NOMO-1 treated with DMSO at 0.1 percent for 48 hours (cell line): ENCODE results near the gene LRRC7.
"Not testable (repeated sequence)": the region's sequence is repeated elsewhere in the genome, so short reads cannot be mapped to it uniquely, and the experiment has no call there.

Experiments used
- DNase-seq: peaks from one replicate; lab custom pipeline; 2025; ENCODE audit not compliant: unreplicated experiment; lab: John Stamatoyannopoulos, UW

The LRRC7 gene

DNA sequence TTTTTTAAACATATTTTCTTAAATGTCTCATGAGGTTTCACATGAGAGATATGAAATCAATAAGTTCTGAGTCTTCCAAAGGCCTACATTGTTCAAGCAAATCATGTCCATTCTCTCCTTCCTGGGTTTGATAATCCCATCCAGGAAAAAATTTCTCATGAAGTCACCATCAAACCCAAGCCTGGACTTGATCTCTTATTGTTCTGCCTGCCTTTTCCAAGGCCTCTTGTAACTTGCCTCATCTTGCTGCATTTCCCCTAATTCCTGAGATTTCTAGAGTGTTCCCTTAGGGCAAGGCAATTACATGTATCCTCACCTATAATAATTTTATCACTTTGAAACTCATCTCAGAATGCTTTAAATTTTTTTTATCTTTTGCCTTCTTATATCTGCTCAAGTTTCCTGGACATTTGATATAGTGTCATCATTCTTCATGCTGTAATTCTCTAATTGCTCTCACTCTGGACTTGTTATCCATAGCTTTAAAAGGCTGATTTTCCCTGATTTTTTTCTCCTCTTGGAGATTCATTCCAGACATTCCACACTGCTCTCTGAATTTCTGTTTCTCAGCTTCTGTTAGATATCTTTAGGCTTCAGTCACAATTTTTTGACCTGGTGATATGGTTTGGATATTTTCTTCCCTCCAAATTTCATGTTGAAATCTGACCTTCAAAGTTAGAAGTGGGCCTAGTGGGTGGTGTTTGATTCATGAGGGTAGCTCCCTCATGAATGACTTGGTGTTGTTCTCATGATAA lies 126.4 kb downstream of the LRRC7 start:
- no peak for DNase-seq

DNA sequence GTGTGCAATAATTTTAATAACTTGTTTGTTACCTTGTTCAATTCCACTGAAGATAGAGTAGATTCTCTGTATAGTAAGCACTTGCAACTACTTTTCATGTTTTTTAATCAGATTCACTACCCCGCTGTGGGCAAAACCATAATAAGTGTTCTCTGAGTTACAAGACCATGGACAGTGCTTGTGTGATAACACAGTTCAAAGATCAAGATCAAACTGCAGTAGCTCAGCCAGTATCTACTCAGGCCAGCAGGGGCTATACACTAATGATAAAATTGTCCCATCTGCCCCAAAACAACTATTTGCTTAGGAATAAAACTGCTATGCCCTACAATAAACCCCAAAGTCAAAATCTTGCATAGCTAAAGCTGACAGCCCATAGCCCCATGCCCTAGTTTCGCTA lies 129.6 kb downstream of the LRRC7 start:
- DNase-seq = no peak

DNA sequence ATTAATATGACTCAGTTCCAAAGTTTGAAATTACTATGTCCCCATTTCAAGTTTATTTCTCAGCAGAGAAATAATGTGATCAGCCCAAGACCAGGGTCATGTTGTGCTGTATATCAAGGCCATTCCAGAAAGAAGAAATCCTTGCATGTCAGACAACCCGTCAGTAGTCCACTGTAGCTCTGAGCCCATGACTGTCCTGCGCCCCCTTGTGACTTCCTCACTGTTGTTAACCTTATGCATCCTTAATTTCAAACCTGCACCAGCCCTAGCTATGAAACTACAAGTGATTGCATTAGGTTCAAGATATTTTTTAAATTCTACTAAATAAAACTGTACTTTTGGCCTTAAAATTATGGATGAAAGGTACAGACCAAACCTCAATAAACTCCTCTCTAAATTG lies 133.0 kb downstream of the LRRC7 start:
- no peak for DNase-seq

DNA sequence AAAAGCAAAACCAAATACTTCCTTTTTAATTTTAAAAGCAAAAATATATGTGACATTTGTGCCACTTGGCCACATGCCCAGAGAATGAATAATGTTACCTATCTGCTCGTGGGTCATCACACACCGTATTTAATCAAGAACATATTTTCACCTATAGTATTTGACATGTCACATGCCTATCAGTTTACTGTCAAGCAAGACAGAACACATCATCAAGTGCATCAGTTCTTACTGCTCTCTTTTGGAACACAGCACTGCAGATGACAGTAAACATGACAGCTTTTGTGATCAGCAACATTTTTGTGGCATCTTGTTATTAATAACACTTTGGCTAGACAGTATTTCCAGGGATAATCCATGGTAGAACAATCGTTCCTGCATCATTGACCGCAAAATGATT lies 134.4 kb downstream of the LRRC7 start:
- no peak for DNase-seq

DNA sequence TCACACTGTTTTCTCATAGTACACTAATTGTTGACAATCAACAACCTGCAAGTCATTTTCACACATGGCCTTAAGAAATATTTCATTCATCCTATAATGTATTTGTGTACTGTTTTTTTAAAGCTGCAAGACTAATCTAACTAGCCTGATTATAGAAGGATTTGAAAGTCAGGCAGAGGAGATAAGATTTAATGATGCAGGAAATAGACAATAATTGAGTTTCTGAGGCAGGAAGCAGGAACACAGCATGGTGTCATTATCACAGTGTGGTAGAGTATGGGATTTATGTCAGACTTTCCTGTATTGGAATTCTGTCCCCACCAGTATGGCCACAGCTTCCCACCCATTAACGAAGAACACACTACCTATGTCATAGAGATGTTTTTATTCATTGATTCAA lies 138.8 kb downstream of the LRRC7 start:
- no peak for DNase-seq

DNA sequence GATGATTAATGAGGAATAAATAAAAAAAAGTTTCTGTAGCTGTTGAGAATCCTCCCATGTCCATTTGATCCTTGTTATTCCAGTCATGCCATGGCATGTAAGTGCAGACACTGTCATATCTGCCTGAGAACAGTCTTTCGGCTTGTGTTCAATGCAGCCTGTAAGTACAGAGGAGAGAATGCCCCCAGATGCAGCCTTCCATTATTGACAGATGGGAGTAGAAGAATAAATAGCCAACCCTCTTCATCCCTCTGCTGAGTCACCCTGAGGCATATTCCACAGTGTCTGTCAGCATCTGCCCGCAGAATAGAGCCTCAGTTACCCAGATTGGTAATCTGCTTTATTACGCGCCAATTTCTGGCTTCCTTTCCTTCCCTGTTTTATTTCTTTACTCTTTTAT lies 139.4 kb downstream of the LRRC7 start:
- no peak for DNase-seq

DNA sequence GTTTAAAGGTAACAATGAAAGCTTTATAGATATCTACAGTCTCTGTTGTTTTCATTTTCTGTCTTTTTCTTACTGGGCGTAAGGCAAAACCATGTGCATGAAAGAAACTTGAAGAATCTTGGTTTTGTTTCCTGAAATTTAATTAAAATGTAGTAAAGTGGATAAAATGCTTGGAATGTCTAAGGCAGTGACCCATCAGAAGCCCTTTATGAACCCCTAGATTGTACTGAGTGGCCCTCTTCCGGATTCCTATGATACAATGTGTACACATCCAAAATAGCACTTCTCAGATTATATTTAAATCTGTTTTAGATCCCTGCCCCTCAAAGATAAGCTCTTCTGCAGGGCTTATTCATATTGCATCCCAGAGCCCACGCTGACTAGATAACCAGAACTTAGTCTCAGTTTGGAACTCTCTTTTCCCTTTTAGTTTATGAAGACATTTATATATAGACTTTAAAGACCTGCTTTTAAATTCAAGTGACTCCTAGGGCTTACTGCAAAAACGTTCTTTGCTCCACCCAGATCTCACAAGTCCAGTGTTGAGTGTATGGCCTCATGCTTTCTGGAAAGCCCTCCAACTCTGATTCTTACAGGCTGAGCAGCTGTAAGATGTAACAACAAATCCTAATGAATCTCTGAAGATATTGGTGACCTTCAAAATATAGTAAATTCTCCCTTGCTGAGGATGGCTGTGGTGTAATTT lies 142.9 kb downstream of the LRRC7 start:
- DNase-seq = no peak

DNA sequence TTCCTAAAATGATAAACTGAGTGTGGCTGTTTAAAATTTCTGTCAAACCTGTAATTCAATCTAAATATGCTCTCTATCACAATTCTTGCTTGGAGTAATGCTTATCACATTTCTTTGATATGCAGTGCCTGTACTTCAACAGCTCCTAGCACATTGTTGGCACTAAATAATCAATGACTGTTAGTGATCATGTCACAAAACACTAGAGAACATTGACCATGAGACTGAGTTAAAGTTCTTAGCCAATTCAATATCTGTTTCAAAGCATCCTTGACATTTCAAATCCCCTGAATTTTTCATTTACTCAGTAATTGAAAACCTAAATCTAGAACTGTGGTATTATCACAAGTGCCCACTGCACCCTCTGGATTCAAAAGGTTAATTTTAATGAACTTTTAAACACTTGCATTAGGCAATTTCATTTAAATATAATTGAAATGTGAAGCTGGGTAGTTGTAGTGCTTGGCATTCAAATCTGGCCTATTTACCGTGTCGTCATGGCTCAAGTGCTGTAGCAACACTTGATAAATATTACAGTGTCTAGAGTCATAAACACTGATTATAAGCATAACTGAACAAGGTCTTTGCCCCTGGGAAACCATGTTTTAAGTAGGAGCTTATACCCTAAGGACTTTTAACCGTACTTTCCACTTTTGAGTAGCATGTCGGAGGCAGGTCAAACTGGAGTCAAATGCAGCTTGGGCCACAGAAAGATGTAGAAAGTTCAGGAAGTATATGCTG lies 143.6 kb downstream of the LRRC7 start:
- DNase-seq = no peak

DNA sequence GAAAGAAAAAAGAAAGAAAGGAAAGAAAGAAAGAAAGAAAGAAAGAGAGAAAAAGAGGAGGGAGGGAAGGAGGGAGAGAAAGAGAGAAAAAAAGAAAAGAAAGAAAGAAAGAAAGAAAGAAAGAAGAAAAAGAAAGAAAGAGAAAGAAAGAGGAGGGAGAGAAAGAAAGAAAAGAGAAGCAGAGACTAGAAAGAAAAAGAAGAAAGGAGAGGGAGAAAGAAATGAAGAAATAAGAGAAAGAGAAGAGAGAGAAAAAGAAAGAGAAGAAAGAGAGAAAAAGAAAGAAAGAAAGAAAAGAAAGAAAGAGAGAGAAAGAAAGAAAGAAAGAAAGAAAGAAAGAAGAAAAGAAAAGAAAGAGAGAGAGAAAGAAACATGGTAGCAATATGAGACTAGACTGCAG lies 150.1 kb downstream of the LRRC7 start:
- DNase-seq = not testable (repeated sequence)

DNA sequence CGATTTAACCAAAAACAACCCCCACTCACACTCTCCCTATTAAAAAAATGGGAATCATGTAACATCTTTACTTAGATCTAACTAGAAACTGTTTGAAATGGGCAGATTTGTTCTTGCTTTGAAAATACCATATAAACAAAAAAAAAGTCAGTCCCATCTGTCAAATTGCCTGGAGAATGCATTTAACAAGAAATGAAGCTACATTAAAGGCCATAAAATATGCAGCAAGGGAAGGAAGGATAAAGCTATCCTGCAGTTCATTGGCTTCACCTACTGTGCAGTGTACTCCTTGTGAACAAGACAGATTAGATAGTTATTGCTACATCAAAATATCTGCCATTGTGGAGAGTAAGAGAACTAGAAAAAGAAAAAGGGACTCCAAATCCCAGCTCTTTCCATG lies 160.5 kb downstream of the LRRC7 start:
- DNase-seq = no peak

DNA sequence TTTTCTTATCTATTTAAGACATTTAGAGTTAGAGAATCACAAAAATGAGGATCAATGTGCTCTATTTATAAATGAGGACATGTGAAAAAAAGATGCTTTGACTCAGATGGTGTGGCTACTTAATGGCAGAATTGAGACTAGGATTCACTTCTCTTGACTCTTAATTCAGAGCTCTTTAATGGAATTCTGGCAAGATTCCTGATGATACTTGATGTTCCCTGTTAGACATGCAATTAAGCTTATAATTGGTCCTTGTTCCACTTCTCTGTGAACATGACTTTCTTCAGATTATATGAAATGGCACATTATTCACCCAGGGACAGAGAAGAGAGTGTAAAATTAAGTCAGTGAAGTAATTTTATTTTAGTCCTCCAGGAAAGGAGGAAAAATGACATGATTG lies 165.3 kb downstream of the LRRC7 start:
- no peak for DNase-seq

DNA sequence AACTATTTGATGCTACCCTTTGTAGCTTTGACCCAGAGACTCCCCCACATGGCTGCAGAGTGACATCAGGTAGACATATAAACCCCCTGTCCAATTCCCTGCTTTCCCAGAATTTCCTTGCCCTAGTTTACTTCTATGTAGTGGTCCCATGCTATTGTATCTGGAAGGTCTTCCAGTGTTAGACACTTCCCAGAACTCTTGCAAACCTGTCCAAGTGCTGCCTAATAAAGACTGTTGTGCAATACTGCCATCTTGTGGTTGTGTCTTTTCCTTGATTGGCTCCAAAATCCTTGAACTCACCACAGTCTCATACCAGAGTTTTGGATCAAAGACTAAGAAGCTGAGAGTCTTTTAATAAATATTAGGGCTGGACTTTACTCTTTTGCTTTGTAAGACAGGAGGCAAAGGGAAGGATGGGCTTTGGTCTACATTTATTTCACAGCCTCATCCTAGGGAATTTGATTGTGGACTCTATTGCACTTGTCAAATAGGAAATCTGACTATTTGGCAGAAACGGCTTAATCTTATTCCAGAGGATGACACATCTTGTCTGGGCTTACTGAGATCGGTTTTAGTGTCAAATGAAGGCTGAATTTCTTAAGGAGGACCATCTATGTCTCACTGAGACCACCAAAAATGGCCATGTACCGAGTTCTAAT lies 169.9 kb downstream of the LRRC7 start:
- DNase-seq = peak; percentile 51

DNA sequence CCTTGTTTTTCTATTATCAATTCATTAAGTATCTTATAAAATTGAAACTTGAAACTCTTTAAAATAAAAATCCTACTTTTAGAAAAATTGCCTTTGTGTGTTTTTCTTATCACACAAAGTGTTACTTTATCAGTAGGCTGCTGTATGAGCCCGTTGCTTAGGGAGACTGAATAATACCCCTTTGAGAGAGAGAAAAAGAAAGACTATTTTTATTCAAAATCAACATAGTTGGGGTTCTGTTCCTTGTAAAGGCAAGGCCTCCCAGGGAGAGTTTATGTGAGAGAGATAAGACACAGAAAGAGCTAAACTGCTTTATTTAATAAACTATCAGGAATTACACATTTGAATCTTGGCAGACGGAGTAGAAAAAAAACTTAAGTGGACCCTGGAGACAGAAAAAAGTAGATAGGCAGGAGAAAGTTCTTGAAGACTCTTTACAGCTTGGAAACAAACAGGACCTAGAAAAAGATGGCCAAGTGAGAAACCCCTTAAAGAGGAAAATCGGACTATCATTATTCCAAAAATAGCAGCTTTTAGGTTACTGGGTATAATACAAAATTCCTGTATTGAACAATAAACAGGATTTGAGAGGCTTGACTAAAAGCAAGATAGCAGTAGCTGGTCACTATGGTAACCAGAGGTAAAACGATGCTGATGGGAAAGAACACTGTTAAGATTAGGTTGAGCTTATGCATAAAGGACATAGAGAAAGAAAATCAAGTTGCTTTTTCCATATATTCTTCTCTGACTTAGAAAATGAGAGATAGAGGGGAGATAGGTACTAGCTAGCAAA lies 170.9 kb downstream of the LRRC7 start:
- no peak for DNase-seq

DNA sequence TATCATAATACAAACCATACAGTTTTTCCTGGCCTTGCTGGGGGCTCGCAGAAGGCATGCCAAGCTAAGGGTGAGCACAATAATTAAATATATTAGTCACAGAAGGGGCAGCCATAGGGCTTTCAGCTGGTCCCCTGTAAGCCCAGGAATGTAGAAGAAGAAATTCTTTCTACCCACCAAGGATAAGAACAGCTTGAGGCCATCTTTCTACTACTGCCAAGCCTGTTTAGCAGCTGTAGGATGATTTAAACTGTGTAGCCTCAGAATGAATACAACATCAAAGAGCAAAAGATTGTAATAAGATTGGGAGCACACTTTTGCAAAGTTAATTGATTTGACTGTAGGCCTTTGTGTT lies 171.5 kb downstream of the LRRC7 start:
- DNase-seq = no peak

DNA sequence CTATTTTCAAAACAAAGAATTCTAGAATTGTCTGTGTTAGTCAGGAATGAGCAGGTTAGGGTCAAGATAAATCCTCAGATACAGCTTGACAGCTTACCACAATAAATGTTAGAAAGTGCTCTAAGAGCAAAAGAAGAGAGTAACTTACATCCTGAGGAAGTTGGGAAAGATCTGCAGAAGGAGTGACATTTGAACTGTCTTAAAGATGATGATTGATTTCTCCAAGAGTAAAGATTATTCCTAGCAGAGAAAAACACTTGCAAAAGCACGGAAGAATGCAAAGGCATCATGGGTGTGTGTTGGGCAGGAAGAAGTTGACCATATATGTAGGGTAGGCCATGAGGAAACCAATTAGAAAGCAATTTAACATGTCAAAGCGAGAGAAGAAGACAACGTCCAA lies 175.4 kb downstream of the LRRC7 start:
- DNase-seq = peak; percentile 49

DNA sequence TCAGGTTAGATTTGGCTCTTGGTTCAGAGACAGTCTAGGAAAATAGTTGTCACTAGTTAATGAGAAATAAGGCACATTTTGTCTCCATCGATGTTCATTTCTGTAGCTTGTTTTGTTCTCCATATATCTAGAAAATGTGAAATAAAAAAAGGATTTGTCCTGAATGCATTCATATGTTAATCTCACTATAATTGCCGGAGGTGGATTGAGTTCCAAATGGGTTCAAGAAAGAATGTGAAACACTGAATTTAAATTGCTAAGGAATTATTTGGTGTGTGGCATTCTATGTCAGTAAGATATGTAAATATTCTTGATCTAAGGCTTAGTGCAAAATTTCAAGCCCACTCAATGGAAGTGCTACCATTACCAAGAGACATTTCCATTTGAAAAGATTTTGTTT lies 176.7 kb downstream of the LRRC7 start:
- DNase-seq = no peak

DNA sequence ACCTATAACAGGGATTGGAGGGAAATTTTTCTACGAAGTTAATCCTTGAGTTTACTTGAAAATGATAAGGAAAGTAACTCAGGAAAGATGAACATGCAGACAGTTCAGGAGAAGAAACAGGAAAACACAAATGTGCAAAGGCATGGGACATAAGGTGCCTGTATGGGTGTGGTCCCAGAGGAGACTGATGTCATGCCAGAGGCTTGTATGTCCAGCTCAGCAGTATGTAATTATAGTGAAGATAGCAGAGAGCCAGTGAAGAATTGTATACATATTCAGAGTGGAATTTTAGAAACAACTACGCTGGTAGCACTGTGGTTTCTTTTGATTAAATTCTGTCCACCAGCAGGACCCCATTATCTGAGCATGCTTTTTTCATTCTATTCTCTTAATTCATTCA lies 179.5 kb downstream of the LRRC7 start:
- DNase-seq = no peak

DNA sequence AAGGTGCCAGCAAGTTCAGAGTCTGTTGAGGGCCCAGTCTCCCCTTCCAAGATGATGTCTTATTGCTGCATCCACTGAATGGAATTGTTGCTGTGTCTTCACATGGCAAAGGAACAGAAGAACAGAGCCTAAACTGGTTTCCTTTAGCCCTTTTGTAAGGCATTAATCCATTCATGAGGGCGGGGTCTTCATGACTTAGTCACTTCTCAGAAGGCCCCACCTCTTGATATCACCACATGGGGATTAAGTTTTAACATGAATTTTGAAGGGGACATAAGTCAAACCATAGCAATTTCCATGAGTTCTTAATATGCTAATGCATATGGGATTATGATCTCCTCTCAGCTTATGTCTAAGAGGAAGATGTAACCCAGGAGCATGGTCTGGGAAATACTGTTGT lies 182.9 kb downstream of the LRRC7 start:
- DNase-seq = no peak

DNA sequence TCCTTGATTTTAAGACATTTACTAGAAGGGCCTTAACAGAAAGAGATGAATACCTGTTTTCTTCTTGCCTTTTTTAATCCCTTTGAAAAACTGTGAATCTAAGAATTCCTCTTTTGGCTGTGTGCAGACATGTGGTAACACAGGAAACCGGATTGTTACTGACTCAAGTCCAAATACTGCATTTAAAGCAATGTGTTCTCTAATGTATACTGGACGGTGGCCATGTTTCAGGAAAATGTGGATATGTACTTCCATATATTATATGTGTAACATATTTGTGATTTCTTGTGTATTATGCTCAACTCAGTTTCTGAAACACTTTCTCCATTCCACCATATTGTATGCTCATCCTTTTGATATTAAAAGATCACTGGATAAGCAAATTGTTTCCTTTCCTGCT lies 185.1 kb downstream of the LRRC7 start:
- DNase-seq = no peak

DNA sequence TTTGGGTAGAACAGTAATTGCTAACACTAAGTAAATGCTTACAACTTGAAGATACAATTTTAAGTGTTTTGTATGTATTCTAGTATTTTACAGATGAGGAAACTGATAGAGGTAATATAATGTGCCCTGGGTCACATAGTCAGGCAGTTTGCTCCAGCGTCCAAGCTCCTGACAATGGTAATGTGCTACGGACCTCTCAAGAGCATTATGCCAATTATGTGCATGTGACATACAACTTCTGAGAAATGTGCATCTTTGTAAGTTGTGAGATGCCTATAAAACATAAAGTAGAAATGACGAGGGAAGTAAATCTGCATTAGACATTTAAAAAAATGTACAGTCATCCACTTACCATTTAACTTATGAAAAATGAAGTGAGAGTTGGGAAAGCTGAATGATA lies 186.8 kb downstream of the LRRC7 start:
- DNase-seq = no peak

DNA sequence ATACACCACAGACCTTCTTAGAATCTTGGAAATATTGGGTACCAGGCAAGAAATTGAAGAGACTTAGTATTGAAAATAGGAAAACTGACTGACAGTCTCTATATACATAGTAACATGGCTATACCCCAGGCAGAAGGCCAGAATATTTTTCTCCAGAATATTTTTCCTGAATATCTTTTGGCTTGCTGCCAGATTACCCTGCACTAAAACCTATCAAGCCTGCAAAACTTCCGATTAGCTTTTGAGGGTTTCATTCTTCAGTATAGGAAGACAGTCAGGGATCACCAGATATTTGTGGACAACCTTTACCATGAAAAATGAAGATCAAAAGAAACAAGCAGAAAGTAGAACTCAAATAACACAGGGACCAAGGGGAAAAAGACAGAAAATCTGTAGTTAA lies 187.9 kb downstream of the LRRC7 start:
- DNase-seq = no peak
